HG02798 (cell line): Measurements from ENCODE around the gene GREM1.

Source experiments
- ATAC-seq: cut with Tn5 transposase; IDR thresholded peaks from one replicate; pipeline ENCODE4 v1.9.1; 2021; ENCODE audit warnings: mild to moderate bottlenecking; ENCODE audit not compliant: unreplicated experiment, poor library complexity

GREM1 gene

DNA sequence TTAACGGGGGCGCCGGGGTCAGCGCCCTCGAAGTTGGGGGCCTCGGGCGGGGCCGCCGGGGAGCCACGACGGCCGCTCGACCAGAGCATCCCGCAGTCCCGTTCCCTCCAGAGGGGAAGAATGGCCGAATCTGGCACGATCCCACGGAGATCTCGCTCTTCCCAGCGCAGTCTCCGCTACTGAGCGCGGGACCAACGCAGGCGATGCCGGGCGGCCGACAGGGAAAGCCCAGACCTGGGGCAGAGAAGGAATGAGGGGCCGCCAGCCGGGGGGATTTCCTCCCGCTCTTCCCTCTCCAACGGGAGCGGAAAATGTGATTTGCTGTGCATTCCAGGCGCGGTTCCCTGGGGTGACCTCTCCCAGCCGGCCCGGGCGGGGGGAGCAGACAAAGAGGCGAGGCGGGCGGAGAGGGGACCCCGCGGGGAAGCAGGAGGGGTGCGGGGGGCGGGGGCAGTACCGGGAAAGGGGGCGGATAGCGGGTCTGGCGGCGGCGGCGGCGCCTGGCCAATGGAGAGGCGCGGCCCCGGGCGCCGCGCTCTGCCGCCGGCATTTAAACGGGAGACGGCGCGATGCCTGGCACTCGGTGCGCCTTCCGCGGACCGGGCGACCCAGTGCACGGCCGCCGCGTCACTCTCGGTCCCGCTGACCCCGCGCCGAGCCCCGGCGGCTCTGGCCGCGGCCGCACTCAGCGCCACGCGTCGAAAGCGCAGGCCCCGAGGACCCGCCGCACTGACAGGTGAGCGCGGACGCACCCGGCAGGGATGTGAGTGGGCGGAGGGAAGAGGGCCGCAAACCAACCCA lies at the start of gene GREM1:
TSS of gene GREM1 (plus strand) at position 579 of the 801 bp plus-strand sequence. CDS start 12,687 bp downstream, outside the sequence.
- no peak for ATAC-seq

DNA sequence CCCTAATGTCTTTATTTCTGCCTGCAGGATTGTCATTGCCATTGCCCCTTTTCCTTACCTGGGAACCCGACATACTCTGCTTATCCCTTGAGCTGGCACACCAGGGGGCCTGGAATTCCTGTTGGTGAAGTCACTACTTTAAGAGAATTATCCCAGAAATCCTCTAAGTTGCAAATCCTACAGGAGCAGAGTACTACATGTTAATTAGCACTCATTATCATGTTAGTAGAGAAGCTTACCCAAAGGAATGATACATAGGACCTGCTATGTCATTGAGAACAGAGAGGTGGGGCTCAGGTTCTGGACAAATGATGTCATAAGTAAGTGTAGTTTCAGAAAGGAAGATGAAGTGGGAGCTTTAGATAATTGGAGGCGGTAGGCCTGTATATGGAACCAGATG lies 48.9 kb upstream of the GREM1 start:
- ATAC-seq = no peak

DNA sequence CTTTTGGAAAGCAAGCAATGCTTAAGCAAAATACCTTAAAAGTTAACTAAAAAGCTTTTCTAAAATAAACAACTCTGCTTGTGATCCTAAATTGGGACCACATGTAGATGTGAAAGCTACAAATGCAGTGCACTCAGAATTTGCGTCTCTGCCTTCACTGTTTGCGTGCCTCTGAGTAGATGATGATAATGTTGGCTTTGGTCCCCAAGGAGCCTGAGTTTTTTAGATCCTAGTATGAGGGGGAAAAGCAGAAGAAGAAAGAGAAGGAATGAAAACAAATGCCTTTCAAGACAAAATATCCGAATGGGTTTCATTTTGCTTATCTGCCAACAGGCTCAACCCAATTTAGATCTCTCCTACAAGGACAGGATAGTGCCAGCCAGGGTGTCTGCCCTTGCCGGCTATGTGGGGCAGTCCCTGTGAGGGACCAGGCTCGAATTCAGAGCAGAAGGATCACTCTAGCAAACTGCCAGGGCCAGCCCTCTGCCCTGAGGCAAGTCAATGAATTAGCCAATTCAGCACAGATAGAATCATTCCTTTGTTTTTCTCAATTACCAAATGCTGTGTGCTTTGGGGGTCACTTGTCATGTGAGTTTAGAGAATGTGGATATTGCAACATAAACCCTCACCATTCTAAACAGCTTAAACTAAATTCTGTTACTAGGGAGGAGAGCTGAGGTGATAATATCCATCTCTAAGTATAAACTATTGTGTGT lies 47.8 kb upstream of the GREM1 start:
- no peak for ATAC-seq

DNA sequence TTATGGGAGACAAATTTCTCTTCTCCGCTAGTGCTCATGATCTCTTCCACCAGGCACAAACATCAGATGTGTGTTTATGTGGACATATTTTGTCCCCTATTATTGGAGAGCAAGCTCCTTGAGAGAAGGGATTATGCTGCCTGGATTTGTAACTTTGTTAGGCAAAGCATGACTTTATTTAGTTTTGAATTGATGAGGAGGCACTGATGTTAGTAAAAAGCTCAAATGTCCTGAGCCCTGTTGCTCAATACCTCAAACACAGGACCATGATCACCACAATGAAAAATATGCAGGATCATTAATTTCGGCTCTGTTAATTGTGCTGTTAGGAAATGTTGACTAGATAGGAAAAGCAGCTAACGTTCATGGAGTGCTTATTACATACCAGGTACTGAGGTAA lies 47.2 kb upstream of the GREM1 start:
- ATAC-seq = no peak

DNA sequence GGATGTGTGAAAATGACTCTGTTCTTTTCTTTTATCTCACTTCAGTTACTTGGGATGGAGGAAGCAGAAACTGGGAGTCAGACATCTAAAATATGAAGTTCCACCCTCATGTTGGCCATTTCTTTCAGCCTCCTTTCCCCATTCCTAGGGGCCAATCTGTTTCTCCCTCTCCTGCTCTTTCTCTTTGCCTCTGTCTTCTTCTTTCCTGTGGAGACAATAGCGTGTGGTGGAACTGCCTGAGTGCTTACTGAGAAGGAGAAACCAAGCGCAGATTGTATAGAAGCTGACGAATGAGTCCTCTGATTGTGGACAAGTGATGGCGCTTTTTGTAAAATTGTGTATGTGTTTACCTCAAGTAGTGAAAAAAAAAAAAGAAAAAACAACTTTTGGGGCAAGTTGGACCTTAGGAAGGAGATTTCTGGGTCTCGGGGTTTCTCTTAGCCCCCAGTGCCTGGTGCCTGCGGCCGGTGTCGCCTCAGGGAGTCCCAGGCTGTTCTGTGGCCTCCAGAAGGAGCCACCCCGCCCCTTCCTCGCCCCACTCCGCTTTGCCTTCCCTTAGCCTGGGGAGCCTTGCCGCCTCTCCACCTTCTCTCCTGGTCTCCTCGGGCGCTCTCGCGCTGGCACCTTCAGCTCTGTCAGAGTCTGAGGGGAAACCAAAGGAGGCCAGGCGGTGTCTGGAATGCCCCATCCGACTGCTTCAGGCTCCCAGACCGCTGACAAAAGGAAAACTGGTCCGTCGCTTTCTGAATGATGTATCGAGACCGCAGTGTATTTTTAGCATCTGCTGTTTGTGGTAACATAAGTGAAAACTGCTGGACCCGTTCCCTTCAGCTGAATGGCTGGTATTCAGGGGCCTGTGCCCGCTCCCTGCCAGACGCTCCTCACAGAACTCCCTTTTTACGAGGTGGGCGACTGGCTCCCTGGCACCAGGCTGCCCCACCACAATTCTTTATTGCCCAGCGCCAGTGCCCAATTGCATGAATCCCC lies 46.2 kb upstream of the GREM1 start:
- ATAC-seq = no peak

DNA sequence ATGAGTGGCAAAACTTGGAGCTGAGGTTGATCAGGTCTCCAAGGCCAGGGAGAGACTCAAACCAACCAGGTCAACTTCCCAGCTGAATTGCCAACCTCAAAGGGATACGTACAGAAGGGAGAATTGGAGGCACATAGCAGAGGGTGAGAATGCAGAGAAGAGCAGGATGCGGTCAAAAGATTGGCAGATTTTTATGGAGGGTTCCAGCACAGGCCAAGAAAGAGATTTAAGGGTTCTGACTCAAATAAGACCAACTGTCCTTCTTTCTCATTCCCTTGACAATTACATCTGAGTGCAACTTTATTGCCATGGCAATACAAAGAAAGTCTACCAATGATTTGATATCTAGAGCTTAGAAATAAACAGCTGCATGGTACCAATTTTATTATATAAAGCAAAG lies 43.1 kb upstream of the GREM1 start:
- ATAC-seq = no peak

DNA sequence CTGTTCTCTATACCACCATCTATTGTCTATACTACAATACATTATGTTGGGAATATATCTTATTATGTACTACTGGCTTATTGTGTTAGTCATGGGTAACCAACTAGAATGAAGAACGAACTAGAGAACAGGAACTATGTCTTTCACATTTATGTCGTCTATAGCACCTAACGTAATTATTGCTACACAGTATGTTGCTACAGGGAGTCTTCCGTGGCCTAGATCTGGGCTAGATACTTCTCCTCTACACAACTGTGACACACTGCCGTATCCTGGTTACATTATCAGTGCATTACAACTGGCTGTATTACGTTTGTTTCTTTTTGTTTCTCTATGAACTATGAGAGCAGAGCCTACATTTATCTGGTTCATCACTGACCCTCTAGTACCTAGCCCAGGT lies 42.3 kb upstream of the GREM1 start:
- ATAC-seq = no peak

DNA sequence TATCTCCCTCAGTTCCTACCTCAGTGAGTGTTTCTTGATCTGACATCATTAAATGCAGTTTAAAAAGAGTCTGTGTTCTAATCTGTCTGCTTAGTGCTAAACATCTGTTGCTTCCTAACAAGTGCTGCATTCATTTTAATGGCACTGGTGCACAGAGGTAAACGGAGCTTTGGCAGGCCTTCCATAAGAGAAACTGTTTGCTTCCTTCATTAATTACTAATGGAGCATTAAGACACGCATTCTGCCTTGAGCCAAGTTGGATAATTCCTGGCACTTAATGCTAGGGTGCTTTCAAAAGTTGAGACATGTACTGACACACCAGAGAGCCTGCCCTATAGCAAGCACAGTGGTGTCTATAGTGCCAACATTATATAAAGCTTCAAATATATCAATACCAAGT lies 41.6 kb upstream of the GREM1 start:
- ATAC-seq = no peak

DNA sequence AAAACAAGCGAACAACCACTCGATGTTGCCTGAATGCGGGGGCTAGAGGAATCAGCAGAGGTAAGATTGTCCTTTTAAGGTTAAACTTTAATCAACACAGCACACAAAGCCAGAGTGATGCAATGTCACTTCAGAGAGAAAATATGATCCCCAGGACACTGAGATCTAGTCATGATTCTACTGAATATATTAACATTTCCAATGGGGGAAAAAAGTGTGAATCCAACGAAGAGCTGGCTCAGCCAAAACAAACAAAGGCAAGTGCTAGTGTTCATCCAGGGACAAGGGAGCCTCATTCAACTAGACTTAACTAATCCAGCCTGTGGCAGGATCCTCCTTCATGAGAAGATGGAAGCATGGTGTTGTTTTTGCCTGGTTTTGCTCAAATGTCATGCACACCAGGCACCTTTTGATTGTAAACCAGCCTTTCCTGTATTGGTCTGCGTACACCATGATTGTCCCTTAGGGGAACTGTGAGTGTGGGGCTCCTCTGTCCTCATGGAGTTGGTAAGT lies 40.5 kb upstream of the GREM1 start:
- ATAC-seq = no peak

DNA sequence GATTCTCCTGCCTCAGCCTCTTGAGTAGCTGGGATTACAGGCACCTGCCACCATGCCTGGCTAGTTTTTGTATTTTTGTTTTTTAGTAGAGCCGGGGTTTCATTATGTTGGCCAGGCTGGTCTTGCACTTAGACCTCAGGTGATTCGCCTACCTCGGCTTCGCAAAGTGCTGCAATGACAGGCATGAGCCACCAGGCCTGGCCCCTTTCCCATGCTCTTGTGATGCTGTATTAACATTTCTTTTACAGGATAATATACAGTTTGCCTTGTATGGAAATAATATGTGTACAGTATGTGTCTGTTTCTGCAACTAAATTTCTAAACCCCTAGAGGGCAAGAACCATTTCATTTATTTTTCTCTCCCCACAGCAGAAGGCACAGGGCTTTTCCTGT lies 38.5 kb upstream of the GREM1 start:
- ATAC-seq = no peak

DNA sequence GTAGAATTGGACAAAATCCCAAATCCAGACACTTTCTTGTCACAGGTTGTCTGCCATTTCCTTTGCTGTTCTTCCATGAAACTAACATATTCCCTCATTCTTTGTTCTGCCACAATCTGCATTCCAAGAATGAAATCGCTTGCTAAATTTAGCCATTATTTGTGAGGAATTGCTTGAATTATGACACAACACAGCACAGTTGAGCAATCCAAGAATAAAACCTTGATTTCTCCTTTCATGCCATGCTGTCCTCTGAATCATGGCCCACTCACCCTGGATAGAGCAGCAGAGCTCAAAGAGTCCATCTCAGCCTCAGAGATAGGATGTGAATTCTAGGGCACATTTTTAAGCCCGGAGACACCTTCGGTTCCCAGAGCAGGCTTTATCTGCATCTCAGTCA lies 35.2 kb upstream of the GREM1 start:
- no peak for ATAC-seq

DNA sequence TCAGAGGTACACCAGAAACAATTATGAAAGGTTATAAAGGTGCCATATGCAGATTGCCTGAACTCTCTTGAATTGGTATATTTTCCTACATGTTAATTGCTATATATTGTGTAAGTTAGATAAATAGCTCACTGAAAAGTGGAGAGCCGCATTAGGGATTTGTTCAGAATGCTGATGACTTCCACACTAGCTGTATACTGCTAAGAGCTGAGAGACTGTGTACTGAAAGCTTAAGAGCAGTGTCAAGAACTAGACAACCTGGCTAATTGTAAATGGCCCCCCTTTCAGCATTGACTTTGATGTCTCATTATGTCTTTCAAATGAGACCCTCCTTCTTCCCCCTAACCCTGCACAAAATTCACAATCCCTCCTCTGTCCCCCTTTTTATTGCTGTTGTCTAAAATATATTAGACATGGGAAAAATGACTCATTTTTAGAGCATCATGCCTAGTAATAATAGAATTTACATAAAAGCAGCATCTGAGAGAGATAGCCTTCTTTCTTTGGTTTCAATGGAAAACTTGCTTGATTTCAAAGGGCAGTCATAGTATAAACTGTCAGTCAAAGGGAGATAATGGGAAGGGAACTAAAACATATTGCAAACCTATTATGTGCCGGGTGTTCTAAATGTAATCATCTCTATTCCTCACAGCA lies 34.7 kb upstream of the GREM1 start:
- ATAC-seq = no peak

DNA sequence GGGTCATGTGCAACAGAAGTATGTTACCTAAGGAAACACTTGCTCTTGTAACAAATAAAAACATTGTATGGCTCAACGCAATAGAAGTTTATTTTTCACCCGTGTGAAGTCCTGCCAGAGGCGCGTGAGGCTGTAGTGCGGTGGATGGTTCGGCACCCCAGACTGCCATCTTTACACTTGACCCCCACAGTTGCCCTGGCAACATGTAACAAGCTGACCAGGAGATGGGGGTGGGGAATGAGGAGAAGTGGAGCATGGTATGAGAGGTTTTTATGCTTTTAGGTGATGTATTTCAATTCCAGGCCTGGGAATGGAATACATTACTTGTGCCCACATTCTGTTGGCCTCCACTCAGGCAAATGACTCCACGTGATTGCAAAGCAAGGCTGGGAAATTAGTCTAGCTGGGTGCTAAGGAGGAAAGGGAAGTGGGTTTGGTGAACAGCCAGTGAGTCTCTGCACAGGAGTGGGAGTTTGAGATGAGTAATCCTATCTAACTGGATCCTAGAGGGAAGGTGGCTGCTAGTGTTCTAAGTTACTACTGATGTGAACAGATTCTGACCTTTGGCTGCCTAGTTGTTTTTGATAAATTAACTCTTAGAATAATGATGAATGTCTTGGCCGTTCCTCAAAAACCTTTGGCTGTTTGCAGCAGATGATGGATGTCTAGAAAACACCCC lies 33.8 kb upstream of the GREM1 start:
- no peak for ATAC-seq

DNA sequence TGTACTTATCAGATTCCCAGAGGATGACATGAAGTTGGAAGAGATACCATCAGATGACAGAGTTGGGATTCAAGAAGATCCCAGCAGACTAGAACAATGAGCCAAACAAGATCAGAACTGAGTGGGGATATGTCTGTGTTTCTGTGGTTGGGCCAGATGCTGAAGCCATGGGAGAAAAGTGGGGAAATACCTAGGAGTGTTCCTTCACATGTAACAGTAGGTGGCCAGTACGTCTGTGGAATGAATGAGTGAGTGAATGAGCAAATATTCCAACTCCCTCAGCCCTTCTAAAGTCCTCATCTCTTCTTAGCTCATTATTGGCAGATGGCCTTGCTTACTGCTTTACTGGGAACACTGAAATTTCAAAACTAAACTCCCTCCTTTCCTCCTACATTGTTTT lies 32.2 kb upstream of the GREM1 start:
- no peak for ATAC-seq

DNA sequence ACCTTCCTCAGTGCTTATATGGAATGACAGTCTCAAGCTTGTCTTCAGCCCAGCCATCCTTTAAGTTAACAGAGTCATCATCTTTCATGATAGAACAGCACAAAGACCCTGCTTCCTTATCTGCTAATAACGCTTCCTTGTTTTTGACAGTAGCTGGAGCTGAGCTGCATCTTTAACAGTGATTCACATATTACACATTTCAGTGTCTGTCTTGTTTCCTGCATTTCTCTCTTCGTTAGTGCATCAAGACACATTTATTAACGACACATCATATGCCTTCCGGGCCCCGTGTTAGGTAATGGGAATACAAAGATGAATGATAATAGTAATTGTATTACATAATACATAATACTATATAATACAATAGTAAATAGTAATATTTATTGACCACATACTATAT lies 30.2 kb upstream of the GREM1 start:
- ATAC-seq = no peak

DNA sequence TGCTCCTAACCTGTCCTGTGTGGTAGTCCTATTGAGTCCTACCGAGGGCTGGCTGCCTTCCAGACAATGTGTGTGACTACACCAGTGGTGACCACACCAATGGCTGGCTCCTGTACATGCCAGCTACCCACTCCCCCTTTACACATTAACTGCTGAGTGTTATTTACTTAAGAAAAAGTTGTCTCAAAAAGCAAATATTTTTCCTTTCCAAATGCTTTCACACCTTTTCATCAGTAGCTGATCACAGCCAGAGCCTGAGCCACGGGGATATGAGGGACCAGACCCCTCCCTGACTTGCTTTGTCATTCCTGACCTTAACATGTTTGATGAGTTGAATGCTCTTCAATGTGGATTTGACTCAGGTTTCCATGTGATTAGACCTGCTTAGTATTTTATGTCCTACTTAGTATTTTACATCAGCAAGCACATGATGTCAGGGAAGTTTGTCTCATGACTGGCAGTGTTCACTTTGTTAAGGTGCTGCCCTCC lies 29.6 kb upstream of the GREM1 start:
- ATAC-seq = no peak

DNA sequence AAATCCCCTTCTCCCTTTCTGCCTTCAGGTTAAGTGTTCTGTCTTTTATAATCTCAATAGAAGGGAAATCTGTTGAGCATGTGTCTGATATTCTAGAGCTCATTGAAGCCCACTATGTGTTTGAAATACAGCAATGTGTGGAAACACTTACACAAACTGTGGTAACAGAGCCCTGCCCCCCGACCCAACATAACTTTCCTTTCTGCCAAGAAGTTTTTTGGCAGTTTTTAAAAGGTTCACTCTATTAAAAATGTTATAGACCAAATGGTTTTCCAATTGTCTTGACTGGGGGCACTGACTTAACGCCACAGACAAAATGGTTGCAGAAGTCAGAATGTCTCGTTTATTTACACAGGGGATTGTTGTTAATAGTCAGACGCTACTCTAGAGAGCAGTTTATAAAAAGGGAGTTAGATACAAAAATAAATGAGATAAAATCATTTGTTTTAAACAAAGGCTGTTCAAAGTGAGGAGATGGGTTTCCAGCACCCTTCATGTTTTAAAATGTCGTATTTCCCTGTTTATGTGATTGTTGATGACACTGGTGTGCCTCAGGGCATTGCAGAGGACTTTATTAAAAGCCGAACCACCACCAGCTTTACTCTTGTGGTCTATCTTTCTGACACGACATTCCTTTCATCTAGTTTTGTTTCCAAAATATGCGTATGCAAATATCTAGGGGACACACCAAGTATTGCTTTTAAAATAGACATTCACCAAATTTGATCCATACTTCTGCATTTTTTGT lies 26.7 kb upstream of the GREM1 start:
- no peak for ATAC-seq

DNA sequence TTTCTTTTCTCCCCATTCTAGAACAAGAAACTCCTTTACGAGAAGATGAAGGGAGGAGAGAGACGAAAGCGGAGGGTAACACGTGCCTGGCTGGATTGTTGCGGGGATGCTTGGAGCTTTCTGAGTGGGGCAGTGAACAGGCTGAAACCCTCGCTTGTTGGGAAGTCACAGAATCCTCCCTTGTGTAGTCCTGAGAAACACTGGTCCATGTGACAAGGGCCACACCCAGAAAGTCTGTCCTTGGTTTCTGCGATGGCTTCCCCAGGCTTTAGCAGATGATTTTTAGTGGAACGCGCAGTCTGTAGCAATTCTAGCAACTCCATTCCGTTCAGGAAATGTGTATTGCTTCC lies 26.1 kb upstream of the GREM1 start:
- ATAC-seq = no peak

DNA sequence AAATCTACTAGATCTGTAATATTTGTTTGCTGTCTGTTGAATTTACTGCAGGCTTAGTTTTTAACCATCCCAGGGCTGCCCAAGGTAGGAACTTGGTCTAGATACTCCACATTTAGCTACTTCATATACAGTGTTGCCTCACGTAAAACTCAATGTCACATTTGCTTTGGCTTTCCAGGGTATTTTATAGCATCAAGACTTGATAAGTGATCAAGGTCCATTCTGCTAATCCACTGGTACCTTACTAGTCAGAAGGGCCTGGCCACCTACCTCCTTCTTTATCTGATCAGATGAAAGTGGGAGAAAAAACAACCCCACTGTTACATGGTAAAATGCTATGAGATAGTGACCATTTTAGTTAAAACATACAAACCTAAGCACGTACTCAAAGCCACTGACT lies 25.5 kb upstream of the GREM1 start:
- no peak for ATAC-seq
